Measurements from ENCODE around the gene EXOC3L2. TPM values are rescaled to one million over a fixed set of nuclear protein-coding genes. Genes with fewer than 3 reads are reported as not detected.
A peak's percentile ranks its signal among the peaks of the same experiment; 100 is the strongest.

EXOC3L2 gene
- total RNA-seq, 2 experiments from 2014 or later: not detected

- Histone ChIP-seq H3K36me3 (ENCODE audit: insufficient read depth, low read length) (peaks cover 18% of the 10 kb centered on the region), H3K9me3 (ENCODE audit: control insufficient read depth in 1 of 2, insufficient read depth in 1 of 2, low read length in 2 of 2) (no peaks in the 10 kb centered on the region), H3K4me1 (ENCODE audit: insufficient read depth, low read length) (peaks cover 54% of the 10 kb centered on the region), H3K27ac (ENCODE audit: low read depth in 1 of 2, low read length in 2 of 2) (no peak overlapping the region), H3K4me3 (ENCODE audit: low read length) (peak overlapping the region; percentile 30), H3K27me3 (ENCODE audit: control insufficient read depth in 1 of 2, insufficient read depth in 2 of 2, low read length in 2 of 2) (no peaks in the 10 kb centered on the region)
- Mint-ChIP-seq H3K9me3 (no peaks in the 10 kb centered on the region), H3K27ac (peak overlapping the region; percentile 16), H3K4me1 (ENCODE audit: low read depth) (peaks cover 43% of the 10 kb centered on the region), H3K27me3 (no peaks in the 10 kb centered on the region), H3K36me3 (ENCODE audit: low read depth) (peaks cover 15% of the 10 kb centered on the region), H3K4me3 (peak overlapping the region; percentile 83)
- intact Hi-C loops (cut with DNase I, micrococcal nuclease): loop anchor here (1.0 to 10.0 kb wide), 8 partner anchors 72 to 725 kb away; partner anchors contain the start of genes MYPOP (in 2 of the 2), TOMM40 (in 2 of the 2), GEMIN7 (in 1 of the 2) and MARK4 (in 1 of the 2)
- ChIA-PET CTCF (interaction anchor here (0.9 to 1.0 kb wide), 2 partner anchors 15 to 69 kb away, joined by 3 to 4 read pairs; no protein-coding TSS in a partner anchor), POLR2A (interaction anchor here (1.6 to 2.8 kb wide), 5 partner anchors 27 to 179 kb away, joined by 4 to 81 read pairs (median 31); partner anchors contain the start of genes PPP1R37 and RELB)
- TF ChIP-seq CTCF (IDR thresholded peaks at IDR 0.05): no peak
- DNase-seq (no peak), ATAC-seq (ENCODE audit: poor library complexity) (no peak)
Observed at GRCh38 chr19:45179892-45180370, 65.3 kb downstream of the EXOC3L2 start.

GRCh38 chr19:45179072-45179891 is 65.9 kb downstream of the EXOC3L2 start:
- H3K36me3 Mint-ChIP-seq (ENCODE audit: low read depth): peaks cover 15% of the 10 kb centered on the region
- H3K27me3 ChIP-seq (ENCODE audit: control insufficient read depth in 1 of 2, insufficient read depth in 2 of 2, low read length in 2 of 2): no peaks in the 10 kb centered on the region
- peak overlapping the region; percentile 87 for H3K4me3 Mint-ChIP-seq
- H3K36me3 ChIP-seq (ENCODE audit: insufficient read depth, low read length): peaks cover 18% of the 10 kb centered on the region
- ATAC-seq (ENCODE audit: poor library complexity): no peak
- no peaks in the 10 kb centered on the region for H3K9me3 Mint-ChIP-seq
- DNase-seq: peak in 10 of 14 experiments; percentile 18 to 73 (median 32)
- ChIA-PET POLR2A (interaction anchor here (0.9 to 2.8 kb wide), 13 partner anchors 8 to 538 kb away, joined by 3 to 81 read pairs (median 9); partner anchors contain the start of genes CLASRP, CLPTM1, PPP1R37 and RELB), CTCF (interaction anchor here (0.9 to 1.9 kb wide), 6 partner anchors 8 to 409 kb away, joined by 3 to 7 read pairs (median 4); partner anchors contain the start of gene PPP1R37)
- no peaks in the 10 kb centered on the region for H3K27me3 Mint-ChIP-seq
- H3K27ac ChIP-seq (ENCODE audit: low read depth in 1 of 2, low read length in 2 of 2): peak overlapping the region; percentile 83 to 86
- H3K4me1 Mint-ChIP-seq (ENCODE audit: low read depth): peaks cover 42% of the 10 kb centered on the region
- no peaks in the 10 kb centered on the region for H3K9me3 ChIP-seq (ENCODE audit: control insufficient read depth in 1 of 2, insufficient read depth in 1 of 2, low read length in 2 of 2)
- intact Hi-C loops (cut with DNase I, micrococcal nuclease): loop anchor here (1.0 to 10.0 kb wide), 6 partner anchors 73 to 724 kb away; partner anchors contain the start of genes TOMM40 (in 2 of the 2), GEMIN7 (in 1 of the 2), MARK4 (in 1 of the 2) and MYPOP (in 1 of the 2)
- peaks cover 49% of the 10 kb centered on the region for H3K4me1 ChIP-seq (ENCODE audit: insufficient read depth, low read length)
- H3K4me3 ChIP-seq (ENCODE audit: low read length): peak overlapping the region; percentile 93
- H3K27ac Mint-ChIP-seq: peak overlapping the region; percentile 84
- TF ChIP-seq CTCF (IDR thresholded peaks at IDR 0.05): no peak

Data from CD4-positive, alpha-beta T cell (primary cell).